Transverse colon (tissue), 4 donors: ENCODE measurements around the gene POC1A.

Experiments
- CTCF ChIP-seq, 5 experiments: fragments of 200-600 bp in 3 of 5; fragments of 450-650 bp in 2 of 5; sonication (generic) in 3 of 5; IDR thresholded peaks; 1 replicate in 2 of 5; 2 replicates in 3 of 5; pipeline ENCODE4 v1.5.1; 2016 to 2017; ENCODE audit warnings: antibody characterized with exemption in 5 of 5, inconsistent platforms in 3 of 5, mild to moderate bottlenecking in 2 of 5, moderate library complexity in 1 of 5
- EP300 ChIP-seq: sonication (generic); formaldehyde crosslinking; IDR thresholded peaks from one replicate; pipeline ENCODE4 v1.6.1; 2017; ENCODE audit warnings: antibody characterized with exemption, low read depth
- POLR2A ChIP-seq: fragments of 450-650 bp; IDR thresholded peaks from one replicate; pipeline ENCODE4 v1.6.1; 2016; ENCODE audit warnings: antibody characterized with exemption, mild to moderate bottlenecking, moderate library complexity
- POLR2AphosphoS5 ChIP-seq, 3 donors: sonication (generic); formaldehyde crosslinking; IDR thresholded peaks; one replicate each; pipeline ENCODE4 v1.6.1; 2016; ENCODE audit warnings: antibody characterized with exemption in 3 of 3

- TF ChIP-seq CTCF (IDR thresholded peaks at IDR 0.05) (no peak), POLR2AphosphoS5 (IDR thresholded peaks at IDR 0.05) (no peak), POLR2A (no peak), EP300 (no peak)
Observed at GRCh38 chr3:52198643-52199608, 44.7 kb upstream of the POC1A start.
